Right lobe of liver (tissue), 6 donors: Measurements from ENCODE around the gene EPHA6. TPM values are rescaled to one million over a fixed set of nuclear protein-coding genes. Genes with fewer than 3 reads are reported as not detected.

Experiments
- ATAC-seq, 4 donors: fragments of 200-7000 bp; cut with Tn5 transposase; one replicate each; pipeline ENCODE4 v1.9.1; 2020; ENCODE audit warnings: mild to moderate bottlenecking in 4 of 4, moderate library complexity in 4 of 4
- DNase-seq, 3 donors: peaks; one replicate each; pipeline ENCODE4 v3.0.0-alpha.2; 2020
- H3K27ac ChIP-seq, 3 donors: fragments of 200-600 bp; one replicate each; pipeline ENCODE4 v1.8.0; 2022
- H3K27me3 ChIP-seq, 2 donors: fragments of 200-600 bp; one replicate each; pipeline ENCODE4 v1.8.0; 2022
- H3K36me3 ChIP-seq, 4 donors: fragments of 200-600 bp; sonication (generic) in 1 of 4; one replicate each; pipeline versions ENCODE4 v1.5.1 to v1.8.0; 2017 to 2022; ENCODE audit warnings: control low read depth in 1 of 4
- H3K4me1 ChIP-seq, 4 donors: fragments of 200-600 bp; sonication (generic) in 1 of 4; one replicate each; pipeline versions ENCODE4 v1.5.1 to v1.8.0; 2017 to 2022; ENCODE audit warnings: control low read depth in 1 of 4
- H3K4me3 ChIP-seq, 3 donors: fragments of 200-600 bp; one replicate each; pipeline ENCODE4 v1.8.0; 2022
- H3K9me3 ChIP-seq, 4 donors: fragments of 200-600 bp; sonication (generic) in 1 of 4; one replicate each; pipeline versions ENCODE4 v1.5.1 to v1.8.0; 2017 to 2022; ENCODE audit warnings: control low read depth in 1 of 4
- POLR2A ChIP-seq: fragments of 450-650 bp; IDR thresholded peaks from one replicate; pipeline ENCODE4 v1.6.1; 2017; ENCODE audit warnings: antibody characterized with exemption, mild to moderate bottlenecking
- WGBS: methylation state at CpG from one replicate; pipeline ENCODE4 v1.1.6; 2018; ENCODE audit warnings: low coverage, low lambda C conversion rate; ENCODE audit not compliant: insufficient coverage; ENCODE audit errors: missing lambda C conversion rate; 5-methylcytosine and 5-hydroxymethylcytosine counted together
- intact Hi-C, 2 donors: fragments of 100-400 bp; cut with DNase I; formaldehyde crosslinking; loops; one replicate each; pipeline versions ENCODE4 v1.11.2 to v1.14.1; 2022
- total RNA-seq, 6 experiments: library from RNA; depleted of rRNA in 2 of 6; stranded (reverse); fragments of >200 nt in 2 of 6; fragmentation: NEBNext Ultra II Directional in 3 of 6; extraction: Animal tissue kit (Norgen Biotek cat#: 25700) in 3 of 6; gene quantifications; one replicate each; pipeline versions ENCODE4 v1.1.0 to v1.2.4, GENCODE V29; 2016 to 2023
- TF ChIP-seq, protein P1 (sequence below), 4 donors: fragments of 200-600 bp in 3 of 4; fragments of 450-650 bp in 1 of 4; IDR thresholded peaks; one replicate each; pipeline versions ENCODE4 v1.5.1 to v1.8.0; 2016 to 2022; ENCODE audit warnings: antibody characterized with exemption in 4 of 4, mild to moderate bottlenecking in 2 of 4
- donor health status: DM: no; HTN: yes; CAD: no.
- donor health status: DM: no; HTN: no; CAD: no.
- donor health status: DM: no; HTN: no; CAD: no.
- donor health status: DM: no; HTN: yes; CAD: no.
- donor health status: DM: no; HTN: yes; CAD: no.

The EPHA6 gene
- total RNA-seq, 6 experiments from 2014 or later, result not detected

- H3K9me3 ChIP-seq, result no peaks in the 10 kb centered on the region
- no peaks in the 10 kb centered on the region for H3K36me3 ChIP-seq
- no peak for DNase-seq
- TF ChIP-seq, protein P1, sequence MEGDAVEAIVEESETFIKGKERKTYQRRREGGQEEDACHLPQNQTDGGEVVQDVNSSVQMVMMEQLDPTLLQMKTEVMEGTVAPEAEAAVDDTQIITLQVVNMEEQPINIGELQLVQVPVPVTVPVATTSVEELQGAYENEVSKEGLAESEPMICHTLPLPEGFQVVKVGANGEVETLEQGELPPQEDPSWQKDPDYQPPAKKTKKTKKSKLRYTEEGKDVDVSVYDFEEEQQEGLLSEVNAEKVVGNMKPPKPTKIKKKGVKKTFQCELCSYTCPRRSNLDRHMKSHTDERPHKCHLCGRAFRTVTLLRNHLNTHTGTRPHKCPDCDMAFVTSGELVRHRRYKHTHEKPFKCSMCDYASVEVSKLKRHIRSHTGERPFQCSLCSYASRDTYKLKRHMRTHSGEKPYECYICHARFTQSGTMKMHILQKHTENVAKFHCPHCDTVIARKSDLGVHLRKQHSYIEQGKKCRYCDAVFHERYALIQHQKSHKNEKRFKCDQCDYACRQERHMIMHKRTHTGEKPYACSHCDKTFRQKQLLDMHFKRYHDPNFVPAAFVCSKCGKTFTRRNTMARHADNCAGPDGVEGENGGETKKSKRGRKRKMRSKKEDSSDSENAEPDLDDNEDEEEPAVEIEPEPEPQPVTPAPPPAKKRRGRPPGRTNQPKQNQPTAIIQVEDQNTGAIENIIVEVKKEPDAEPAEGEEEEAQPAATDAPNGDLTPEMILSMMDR (IDR thresholded peaks at IDR 0.05), result no peak
- no peak for TF ChIP-seq POLR2A
- ATAC-seq, result no peak
- no peak overlapping the region for H3K27ac ChIP-seq
- intact Hi-C loops, result no loop called here
- 54% methylated on average over 3 of the region's 3 CpGs for WGBS
- H3K27me3 ChIP-seq, result no peaks in the 10 kb centered on the region
- no peak overlapping the region for H3K4me3 ChIP-seq
- no peaks in the 10 kb centered on the region for H3K4me1 ChIP-seq
Observed at GRCh38 chr3:96994988-96995387, 180.6 kb downstream of the EPHA6 start.

- WGBS, result 0% methylated on average over 1 of the region's 1 CpG
- Histone ChIP-seq H3K9me3 (no peaks in the 10 kb centered on the region), H3K36me3 (no peaks in the 10 kb centered on the region), H3K27ac (no peak overlapping the region), H3K4me1 (no peaks in the 10 kb centered on the region), H3K4me3 (no peak overlapping the region), H3K27me3 (no peaks in the 10 kb centered on the region)
- ATAC-seq, result no peak
- TF ChIP-seq POLR2A, result no peak
- TF ChIP-seq, protein P1 (IDR thresholded peaks at IDR 0.05), result no peak
- no peak for DNase-seq
- intact Hi-C loops, result no loop called here
Observed at GRCh38 chr3:96996009-96996408, 181.6 kb downstream of the EPHA6 start.

DNA sequence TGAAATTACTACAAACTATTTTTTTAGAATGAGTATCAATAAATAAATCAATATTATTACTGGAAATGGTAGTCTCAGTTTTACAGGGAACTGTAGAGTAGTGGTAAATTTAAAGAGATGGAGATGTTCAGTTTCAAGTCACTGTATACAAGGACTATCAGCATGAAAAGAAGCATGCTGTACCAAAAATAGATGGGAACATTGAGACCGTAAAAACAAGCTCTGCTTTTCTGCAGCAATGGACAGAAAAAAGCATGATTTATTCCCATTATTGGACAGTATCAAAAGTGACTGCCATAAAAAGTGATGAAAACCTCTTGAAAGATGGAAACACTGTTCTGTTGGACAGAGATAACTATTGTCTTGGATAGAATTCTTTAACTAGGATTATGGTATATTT lies 187.2 kb downstream of the EPHA6 start:
- WGBS, result 58% methylated on average over 1 of the region's 1 CpG
- intact Hi-C loops, result no loop called here
- ATAC-seq (no peak), DNase-seq (no peak)
- no peak overlapping the region for H3K4me3 ChIP-seq
- no peaks in the 10 kb centered on the region for H3K4me1 ChIP-seq
- H3K27ac ChIP-seq, result no peak overlapping the region
- no peaks in the 10 kb centered on the region for H3K36me3 ChIP-seq
- TF ChIP-seq, protein P1 (IDR thresholded peaks at IDR 0.05), result no peak
- no peak for TF ChIP-seq POLR2A
- H3K27me3 ChIP-seq, result no peaks in the 10 kb centered on the region
- no peaks in the 10 kb centered on the region for H3K9me3 ChIP-seq

DNA sequence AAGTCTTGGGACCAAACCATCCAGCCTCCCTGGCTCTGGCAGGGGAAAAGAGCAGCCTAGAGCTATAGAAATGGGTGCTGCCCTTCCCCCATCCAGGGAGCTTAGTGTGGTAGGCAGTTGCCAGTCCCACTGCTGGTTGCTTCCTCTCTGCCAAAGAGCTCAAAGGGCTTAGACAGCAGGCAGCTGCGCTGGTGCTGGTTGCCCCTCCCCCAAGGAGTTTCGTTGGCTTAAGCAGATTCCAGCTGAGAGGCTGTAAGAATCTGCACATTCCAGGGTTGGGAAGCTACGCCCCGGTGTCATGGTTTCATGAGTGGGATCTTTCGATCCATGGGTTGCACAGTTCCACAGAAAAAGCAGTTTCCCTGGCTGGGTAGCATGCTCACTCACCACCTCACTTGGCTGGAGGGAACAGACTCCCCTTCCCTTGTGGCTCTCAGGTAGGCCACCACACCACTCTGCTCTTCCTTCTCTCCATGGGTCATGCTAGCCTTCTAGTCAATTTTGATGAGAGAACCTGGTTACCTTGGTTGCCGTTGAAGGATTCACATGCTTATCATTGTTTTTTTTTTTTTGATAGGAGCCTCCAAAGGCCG lies 195.1 kb downstream of the EPHA6 start:
- intact Hi-C loops, result no loop called here
- TF ChIP-seq POLR2A, result no peak
- TF ChIP-seq, protein P1 (IDR thresholded peaks at IDR 0.05), result no peak
- no peaks in the 10 kb centered on the region for H3K27me3 ChIP-seq
- no peak overlapping the region for H3K4me3 ChIP-seq
- 60% methylated on average over 2 of the region's 7 CpGs for WGBS
- ATAC-seq, result no peak
- no peak overlapping the region for H3K27ac ChIP-seq
- no peaks in the 10 kb centered on the region for H3K36me3 ChIP-seq
- H3K4me1 ChIP-seq, result no peaks in the 10 kb centered on the region
- DNase-seq, result no peak
- no peaks in the 10 kb centered on the region for H3K9me3 ChIP-seq
